ENCODE results near the gene ISM1. TPM values are rescaled to one million over a fixed set of nuclear protein-coding genes. Genes with fewer than 3 reads are reported as not detected.
A peak's percentile ranks its signal among the peaks of the same experiment; 100 is the strongest.

The ISM1 gene
- total RNA-seq, 1 experiment from 2014 or later, result 0.20 TPM

GRCh38 chr20:13259921-13260320, 38.8 kb downstream of the ISM1 start:
- no peak overlapping the region for H4K8ac ChIP-seq (replicated peaks; ENCODE audit: insufficient read length, low read depth, low read length)
- H2BK15ac ChIP-seq (ENCODE audit: low read depth, low read length), result no peak overlapping the region
- H2AK5ac ChIP-seq (ENCODE audit: insufficient read length, low read length), result no peak overlapping the region
- H2BK5ac ChIP-seq (ENCODE audit: insufficient read length, low read length), result no peak overlapping the region
- H3K9me3 Mint-ChIP-seq, result no peaks in the 10 kb centered on the region
- no peak overlapping the region for H3K4ac ChIP-seq (ENCODE audit: low read depth, low read length)
- no peaks in the 10 kb centered on the region for H3K9me3 ChIP-seq (ENCODE audit: control insufficient read depth, low read depth, low read length)
- no peaks in the 10 kb centered on the region for H3K79me2 ChIP-seq (ENCODE audit: insufficient read depth, low read length)
- no peaks in the 10 kb centered on the region for H3K23me2 ChIP-seq (ENCODE audit: insufficient read length, low read depth, low read length, poor library complexity, severe bottlenecking)
- H3K4me3 Mint-ChIP-seq, result no peak overlapping the region
- no CpG with 5 or more reads among the region's 3 CpGs for WGBS (ENCODE audit: extremely low coverage, insufficient read length, low lambda C conversion rate)
- peak overlapping the region in 1 of 3 experiments; percentile 66; a peak in 1 of 7 replicates for H3K27ac Mint-ChIP-seq
- no peak overlapping the region for H3T11ph ChIP-seq (ENCODE audit: low read length)
- H2BK120ac ChIP-seq (ENCODE audit: low read depth, low read length, poor library complexity, severe bottlenecking), result no peak overlapping the region
- no peak overlapping the region for H3K9ac ChIP-seq (ENCODE audit: extremely low read depth, insufficient read length, low read length)
- DNase-seq, result no peak
- H4K91ac ChIP-seq (ENCODE audit: insufficient read length, low read depth, low read length), result no peak overlapping the region
- no peak overlapping the region for H4K5ac ChIP-seq (ENCODE audit: insufficient read length, low read depth, low read length)
- H3K79me1 ChIP-seq (ENCODE audit: insufficient read depth, low read depth, low read length, poor library complexity, severe bottlenecking), result no peaks in the 10 kb centered on the region
- no peak overlapping the region for H3K18ac ChIP-seq (ENCODE audit: insufficient read length, low read depth, low read length)
- no peak overlapping the region for H2BK12ac ChIP-seq (ENCODE audit: insufficient read length, low read depth, low read length)
- no peak overlapping the region for H3K56ac ChIP-seq (ENCODE audit: insufficient read length, low read depth, low read length)
- no peak overlapping the region for H3K27ac ChIP-seq (ENCODE audit: insufficient read length, low read depth, low read length)
- H3K27me3 Mint-ChIP-seq (ENCODE audit: low read depth), result no peaks in the 10 kb centered on the region
- H3K14ac ChIP-seq (ENCODE audit: insufficient read depth, low read length), result no peak overlapping the region
- H3K27me3 ChIP-seq (ENCODE audit: insufficient read depth, low read length), result no peaks in the 10 kb centered on the region
- no peaks in the 10 kb centered on the region for H3K36me3 Mint-ChIP-seq (ENCODE audit: insufficient read depth in 1 of 3, low read depth in 3 of 3)
- no peak overlapping the region for H2AFZ ChIP-seq (ENCODE audit: low read length)
- H3K4me1 Mint-ChIP-seq, result no peaks in the 10 kb centered on the region
- no peaks in the 10 kb centered on the region for H4K20me1 ChIP-seq (ENCODE audit: control insufficient read depth, insufficient read depth, insufficient read length)
- TF ChIP-seq CTCF (conservative IDR thresholded peaks at IDR 0.05), result no peak
- no peak overlapping the region for H3K23ac ChIP-seq (ENCODE audit: insufficient read length, low read depth, low read length)
- H3K4me1 ChIP-seq (ENCODE audit: insufficient read depth, low read length), result no peaks in the 10 kb centered on the region
- no peak overlapping the region for H3K4me2 ChIP-seq (ENCODE audit: insufficient read depth, insufficient read length, low read length)
- H2BK20ac ChIP-seq (ENCODE audit: low read depth, low read length, poor library complexity, severe bottlenecking), result no peak overlapping the region

Data from H9 (cell line).